Hematopoietic multipotent progenitor cell treated with erythropoietin and hydrocortisone succinate and interleukin-3 and kit ligand, for 4 days (in vitro differentiated cells): ENCODE data around the gene TNNC2.

Experiments used
- DNase-seq: peaks from one replicate; pipeline ENCODE4 v3.0.0-alpha.2; 2015

The TNNC2 gene

GRCh38 chr20:45779011-45779915 is 47.8 kb downstream of the TNNC2 start:
- DNase-seq, result peak; percentile 65

GRCh38 chr20:45776931-45777330 is 50.2 kb downstream of the TNNC2 start:
- no peak for DNase-seq

- no peak for DNase-seq
Measured at GRCh38 chr20:45775411-45775810, 51.7 kb downstream of the TNNC2 start.

- DNase-seq, result no peak
Measured at GRCh38 chr20:45774945-45775344, 52.2 kb downstream of the TNNC2 start.
